Measurements from ENCODE around the gene ZNF524.

Gene ZNF524

GRCh38 chr19:55614711-55615542 lies 14.8 kb downstream of the ZNF524 start:
- no peak overlapping the region for H3K18ac ChIP-seq (ENCODE audit: low read length)
- no peak overlapping the region for H3K27ac ChIP-seq (ENCODE audit: low read depth, low read length)
- H3K79me2 ChIP-seq (ENCODE audit: control insufficient read depth, insufficient read depth, low read length) = no peaks in the 10 kb centered on the region
- no peak overlapping the region for H3K4me3 ChIP-seq (ENCODE audit: low read length)
- WGBS (ENCODE audit: extremely low coverage, insufficient coverage, low lambda C conversion rate) = no CpG with 5 or more reads among the region's 98 CpGs
- no peak overlapping the region for H3K9ac ChIP-seq (ENCODE audit: low read length)
- H3K4me2 ChIP-seq (ENCODE audit: low read length) = no peak overlapping the region
- no peaks in the 10 kb centered on the region for H3K79me1 ChIP-seq (ENCODE audit: low read length)
- H3K4ac ChIP-seq (ENCODE audit: low read depth, low read length) = no peak overlapping the region
- DNase-seq = no peak
- H3K56ac ChIP-seq (ENCODE audit: low read length) = no peak overlapping the region
- H2BK5ac ChIP-seq (ENCODE audit: low read length) = no peak overlapping the region
- H3K27me3 ChIP-seq (ENCODE audit: insufficient read depth, low read length, poor library complexity) = no peaks in the 10 kb centered on the region
- H3K23ac ChIP-seq (ENCODE audit: low read length) = no peak overlapping the region
- no peak overlapping the region for H2AK5ac ChIP-seq (ENCODE audit: low read length)
- no peak overlapping the region for H4K5ac ChIP-seq (ENCODE audit: low read length)
- H3K36me3 ChIP-seq (ENCODE audit: control insufficient read depth, insufficient read depth, low read length) = peaks cover 4% of the 10 kb centered on the region
- H2BK120ac ChIP-seq (ENCODE audit: low read depth, low read length) = no peak overlapping the region
- no peak overlapping the region for H2BK15ac ChIP-seq (replicated peaks; ENCODE audit: low read depth)
- H3K4me1 ChIP-seq (ENCODE audit: control insufficient read depth, low read depth, low read length) = no peaks in the 10 kb centered on the region
- no peak overlapping the region for H4K8ac ChIP-seq (ENCODE audit: low read depth, low read length)

- no peak overlapping the region for H4K5ac ChIP-seq (ENCODE audit: low read length)
- H3K79me2 ChIP-seq (ENCODE audit: control insufficient read depth, insufficient read depth, low read length) = no peaks in the 10 kb centered on the region
- no peaks in the 10 kb centered on the region for H3K79me1 ChIP-seq (ENCODE audit: low read length)
- no peak overlapping the region for H3K9ac ChIP-seq (ENCODE audit: low read length)
- H3K36me3 ChIP-seq (ENCODE audit: control insufficient read depth, insufficient read depth, low read length) = peaks cover 4% of the 10 kb centered on the region
- H2BK120ac ChIP-seq (ENCODE audit: low read depth, low read length) = no peak overlapping the region
- WGBS (ENCODE audit: extremely low coverage, insufficient coverage, low lambda C conversion rate) = no CpG with 5 or more reads among the region's 88 CpGs
- no peak overlapping the region for H3K18ac ChIP-seq (ENCODE audit: low read length)
- H2BK5ac ChIP-seq (ENCODE audit: low read length) = no peak overlapping the region
- H3K27ac ChIP-seq (ENCODE audit: low read depth, low read length) = no peak overlapping the region
- H2AK5ac ChIP-seq (ENCODE audit: low read length) = no peak overlapping the region
- no peaks in the 10 kb centered on the region for H3K27me3 ChIP-seq (ENCODE audit: insufficient read depth, low read length, poor library complexity)
- no peak overlapping the region for H4K8ac ChIP-seq (ENCODE audit: low read depth, low read length)
- no peak overlapping the region for H3K4me3 ChIP-seq (ENCODE audit: low read length)
- H3K23ac ChIP-seq (ENCODE audit: low read length) = no peak overlapping the region
- no peaks in the 10 kb centered on the region for H3K4me1 ChIP-seq (ENCODE audit: control insufficient read depth, low read depth, low read length)
- H3K56ac ChIP-seq (ENCODE audit: low read length) = no peak overlapping the region
- no peak overlapping the region for H3K4me2 ChIP-seq (ENCODE audit: low read length)
- H2BK15ac ChIP-seq (replicated peaks; ENCODE audit: low read depth) = no peak overlapping the region
- H3K4ac ChIP-seq (ENCODE audit: low read depth, low read length) = no peak overlapping the region
- no peak for DNase-seq
These were observed 15.7 kb downstream of the ZNF524 start for GRCh38 chr19:55615543-55616394.

- DNase-seq = no peak
- Histone ChIP-seq H3K9ac (ENCODE audit: low read length) (no peak overlapping the region), H3K36me3 (ENCODE audit: control insufficient read depth, insufficient read depth, low read length) (peaks cover 4% of the 10 kb centered on the region), H3K27ac (ENCODE audit: low read depth, low read length) (no peak overlapping the region), H2BK120ac (ENCODE audit: low read depth, low read length) (no peak overlapping the region), H3K4me1 (ENCODE audit: control insufficient read depth, low read depth, low read length) (no peaks in the 10 kb centered on the region), H4K5ac (ENCODE audit: low read length) (no peak overlapping the region), H3K4me3 (ENCODE audit: low read length) (no peak overlapping the region), H3K23ac (ENCODE audit: low read length) (no peak overlapping the region), H2BK5ac (ENCODE audit: low read length) (no peak overlapping the region), H2AK5ac (ENCODE audit: low read length) (no peak overlapping the region), H3K79me1 (ENCODE audit: low read length) (no peaks in the 10 kb centered on the region), H3K56ac (ENCODE audit: low read length) (no peak overlapping the region), H3K27me3 (ENCODE audit: insufficient read depth, low read length, poor library complexity) (no peaks in the 10 kb centered on the region), H2BK15ac (replicated peaks; ENCODE audit: low read depth) (no peak overlapping the region), H4K8ac (ENCODE audit: low read depth, low read length) (no peak overlapping the region), H3K4me2 (ENCODE audit: low read length) (no peak overlapping the region), H3K18ac (ENCODE audit: low read length) (no peak overlapping the region), H3K79me2 (ENCODE audit: control insufficient read depth, insufficient read depth, low read length) (no peaks in the 10 kb centered on the region), H3K4ac (ENCODE audit: low read depth, low read length) (no peak overlapping the region)
- WGBS (ENCODE audit: extremely low coverage, insufficient coverage, low lambda C conversion rate) = no CpG with 5 or more reads among the region's 38 CpGs
These were observed 16.3 kb downstream of the ZNF524 start for GRCh38 chr19:55616395-55616875.

GRCh38 chr19:55617426-55617825 lies 17.3 kb downstream of the ZNF524 start:
- Histone ChIP-seq H3K56ac (ENCODE audit: low read length) (no peak overlapping the region), H3K4me2 (ENCODE audit: low read length) (no peak overlapping the region)
- DNase-seq = no peak

GRCh38 chr19:55618426-55618825 lies 18.3 kb downstream of the ZNF524 start:
- Histone ChIP-seq H3K56ac (ENCODE audit: low read length) (no peak overlapping the region), H3K36me3 (ENCODE audit: control insufficient read depth, insufficient read depth, low read length) (peaks cover 4% of the 10 kb centered on the region), H3K79me1 (ENCODE audit: low read length) (no peaks in the 10 kb centered on the region), H3K79me2 (ENCODE audit: control insufficient read depth, insufficient read depth, low read length) (no peaks in the 10 kb centered on the region), H3K27me3 (ENCODE audit: insufficient read depth, low read length, poor library complexity) (no peaks in the 10 kb centered on the region), H4K5ac (ENCODE audit: low read length) (no peak overlapping the region), H2BK120ac (ENCODE audit: low read depth, low read length) (no peak overlapping the region), H3K27ac (ENCODE audit: low read depth, low read length) (no peak overlapping the region), H3K18ac (ENCODE audit: low read length) (no peak overlapping the region), H4K8ac (ENCODE audit: low read depth, low read length) (no peak overlapping the region), H3K23ac (ENCODE audit: low read length) (no peak overlapping the region), H2AK5ac (ENCODE audit: low read length) (no peak overlapping the region), H3K9ac (ENCODE audit: low read length) (no peak overlapping the region), H3K4me2 (ENCODE audit: low read length) (no peak overlapping the region), H3K4ac (ENCODE audit: low read depth, low read length) (no peak overlapping the region), H2BK5ac (ENCODE audit: low read length) (no peak overlapping the region), H3K4me3 (ENCODE audit: low read length) (no peak overlapping the region), H2BK15ac (replicated peaks; ENCODE audit: low read depth) (no peak overlapping the region), H3K4me1 (ENCODE audit: control insufficient read depth, low read depth, low read length) (no peaks in the 10 kb centered on the region)
- DNase-seq = no peak
- WGBS (ENCODE audit: extremely low coverage, insufficient coverage, low lambda C conversion rate) = no CpG with 5 or more reads among the region's 7 CpGs

More at GRCh38 chr19:55617426-55617825, 17.3 kb downstream of the ZNF524 start:
- no peaks in the 10 kb centered on the region for H3K79me2 ChIP-seq (ENCODE audit: control insufficient read depth, insufficient read depth, low read length)
- peaks cover 4% of the 10 kb centered on the region for H3K36me3 ChIP-seq (ENCODE audit: control insufficient read depth, insufficient read depth, low read length)
- no peaks in the 10 kb centered on the region for H3K79me1 ChIP-seq (ENCODE audit: low read length)
- WGBS (ENCODE audit: extremely low coverage, insufficient coverage, low lambda C conversion rate) = no CpG with 5 or more reads among the region's 8 CpGs
- no peak overlapping the region for H3K4me3 ChIP-seq (ENCODE audit: low read length)
- no peak overlapping the region for H2AK5ac ChIP-seq (ENCODE audit: low read length)
- no peak overlapping the region for H3K27ac ChIP-seq (ENCODE audit: low read depth, low read length)
- no peak overlapping the region for H3K4ac ChIP-seq (ENCODE audit: low read depth, low read length)
- H3K4me1 ChIP-seq (ENCODE audit: control insufficient read depth, low read depth, low read length) = no peaks in the 10 kb centered on the region
- no peak overlapping the region for H3K23ac ChIP-seq (ENCODE audit: low read length)
- no peak overlapping the region for H4K5ac ChIP-seq (ENCODE audit: low read length)
- H2BK15ac ChIP-seq (replicated peaks; ENCODE audit: low read depth) = no peak overlapping the region
- no peak overlapping the region for H2BK120ac ChIP-seq (ENCODE audit: low read depth, low read length)
- no peak overlapping the region for H2BK5ac ChIP-seq (ENCODE audit: low read length)
- no peak overlapping the region for H3K9ac ChIP-seq (ENCODE audit: low read length)
- no peak overlapping the region for H4K8ac ChIP-seq (ENCODE audit: low read depth, low read length)
- no peak overlapping the region for H3K18ac ChIP-seq (ENCODE audit: low read length)
- no peaks in the 10 kb centered on the region for H3K27me3 ChIP-seq (ENCODE audit: insufficient read depth, low read length, poor library complexity)

All from mesendoderm (in vitro differentiated cells).